Heart left ventricle (tissue), 16 donors: Measurements from ENCODE around the gene SMIM5. TPM values are rescaled to one million over a fixed set of nuclear protein-coding genes. Genes with fewer than 3 reads are reported as not detected.

ENCODE experiments used
- ATAC-seq, 4 donors: fragments of 200-7000 bp; cut with Tn5 transposase; one replicate each; pipeline ENCODE4 v1.9.1; 2020 to 2022; ENCODE audit warnings: moderate library complexity in 4 of 4, mild to moderate bottlenecking in 3 of 4, moderate number of reproducible peaks in 1 of 4
- DNase-seq, 5 donors: peaks; one replicate each; pipeline ENCODE4 v3.0.0-alpha.2; 2020
- H3K27ac ChIP-seq, 12 donors: fragments of 200-600 bp; sonication (generic) in 4 of 12; one replicate each; pipeline versions ENCODE4 v1.5.0 to v1.8.0; 2016 to 2022; ENCODE audit warnings: mild to moderate bottlenecking in 2 of 12
- H3K27me3 ChIP-seq, 9 donors: fragments of 200-600 bp; sonication (generic) in 2 of 9; one replicate each; pipeline versions ENCODE4 v1.5.1 to v1.8.0; 2016 to 2022; ENCODE audit warnings: mild to moderate bottlenecking in 3 of 9
- H3K36me3 ChIP-seq, 9 donors: fragments of 200-600 bp; sonication (generic) in 2 of 9; one replicate each; pipeline versions ENCODE4 v1.5.0 to v1.8.0; 2018 to 2022; ENCODE audit warnings: mild to moderate bottlenecking in 2 of 9
- H3K4me1 ChIP-seq, 12 donors: fragments of 200-600 bp; sonication (generic) in 4 of 12; one replicate each; pipeline versions ENCODE4 v1.5.0 to v1.8.0; 2016 to 2022; ENCODE audit warnings: mild to moderate bottlenecking in 3 of 12
- H3K4me3 ChIP-seq, 12 donors: fragments of 200-600 bp; sonication (generic) in 4 of 12; one replicate each; pipeline versions ENCODE4 v1.5.0 to v1.8.0; 2017 to 2022; ENCODE audit warnings: mild to moderate bottlenecking in 9 of 12, moderate library complexity in 4 of 12
- H3K9me3 ChIP-seq, 12 donors: fragments of 200-600 bp; sonication (generic) in 4 of 12; one replicate each; pipeline versions ENCODE4 v1.5.0 to v1.8.0; 2016 to 2022; ENCODE audit warnings: mild to moderate bottlenecking in 1 of 12
- POLR2A ChIP-seq, 2 donors: fragments of 450-650 bp; IDR thresholded peaks; one replicate each; pipeline ENCODE4 v1.6.1; 2017; ENCODE audit warnings: antibody characterized with exemption in 2 of 2, mild to moderate bottlenecking in 2 of 2, moderate library complexity in 2 of 2
- WGBS, 4 donors: extraction: QIAGEN DNeasy Blood & Tissue Kit in 2 of 4; methylation state at CpG; one replicate each; pipeline versions ENCODE4 v1.1.5 to v1.1.7; 2013 to 2018; 5-methylcytosine and 5-hydroxymethylcytosine counted together
- intact Hi-C, 10 donors: fragments of 100-400 bp; cut with DNase I; formaldehyde crosslinking; loops; one replicate each; pipeline versions ENCODE4 v1.11.1 to v1.14.2; 2022
- polyA plus RNA-seq, 2 donors: library from polyadenylated mRNA; stranded (reverse); fragments of 200-250 nt; gene quantifications; one replicate each; pipeline ENCODE4 v1.2.3, GENCODE V29; 2013
- total RNA-seq, 9 donors: library from RNA; depleted of rRNA in 2 of 9; stranded (reverse); fragments of >200 nt in 2 of 9; fragmentation: NEBNext Ultra II Directional in 3 of 9; extraction: Animal tissue kit (Norgen Biotek cat#: 25700) in 3 of 9; gene quantifications; one replicate each; pipeline versions ENCODE4 v1.1.0 to v1.2.4, GENCODE V29; 2016 to 2023
- TF ChIP-seq, protein P1 (sequence below), 12 donors: fragments of 200-600 bp; sonication (generic) in 4 of 12; IDR thresholded peaks; one replicate each; pipeline versions ENCODE4 v1.5.0 to v1.8.0; 2018 to 2022; ENCODE audit warnings: antibody characterized with exemption in 12 of 12, mild to moderate bottlenecking in 5 of 12
- donor health status: ischemic (EF 13 %, LVEDD 7.1; RV severe dilation, severe dysfunction).
- donor health status: healthy with polysubstance abuse.
- donor health status: DM: no; HTN: yes; CAD: no.
- donor health status: DM: no; HTN: no; CAD: no.
- donor health status: ischemic (EF 25% LVEDD 6.9; RV normal size, moderate dysfunction).
- donor health status: ischemic (EF 25% LVEDD 5.7; RV mildly dilated, moderate dysfunction).
- donor health status: healthy.
- donor health status: DM: yes; HTN: yes; CAD: no.
- donor health status: ischemic (EF 35%, LVEDD 5.7; RV mildly dilated, moderate dysfunction).
- donor health status: nonischemic (EF 11% LVEDD 7.7; RV severe dilation, severe dysfunction).
- donor health status: DM: yes; HTN: yes; CAD: no.
- donor health status: PGD.
- donor health status: ischemic (EF 29% LVEDD 5.4; RV normal size, mild dysfunction).
- donor health status: nonischemic (EF 23%, LVEDD 6.1; RV moderate dilation, normal function).

SMIM5 gene
- total and polyA plus RNA-seq, 11 donors = 1.8 to 18.2 (median 6.8) TPM

DNA sequence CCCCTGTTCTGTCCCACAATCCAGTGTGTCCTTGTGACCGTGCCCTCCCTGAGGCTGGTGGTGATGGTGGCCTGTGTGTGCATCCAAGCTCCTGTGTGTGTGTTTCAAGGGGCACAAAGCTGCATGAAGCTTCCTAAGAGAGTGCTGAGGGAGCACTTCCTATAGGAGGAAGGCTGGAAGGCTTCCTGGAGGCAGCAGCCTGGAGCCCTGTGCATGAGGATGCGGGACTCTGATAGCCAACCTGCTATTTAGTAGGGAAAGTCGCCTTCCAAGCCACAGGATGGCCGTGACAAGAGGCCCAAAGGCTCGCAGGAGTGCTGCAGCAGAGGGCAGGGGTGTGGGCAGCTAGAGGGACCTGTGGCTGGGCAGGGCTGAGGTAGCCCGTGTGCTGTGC, 37.3 kb upstream of the SMIM5 start:
- no peaks in the 10 kb centered on the region for H3K9me3 ChIP-seq
- no peaks in the 10 kb centered on the region for H3K4me1 ChIP-seq
- intact Hi-C loops = loop anchor here in 1 of 10 donors (10.0 kb wide), 1 partner anchor 171 kb away; no protein-coding TSS in a partner anchor
- H3K4me3 ChIP-seq = no peak overlapping the region
- WGBS, 4 donors = 85 to 91% (median 87%) methylated on average over 5 to 6 of the region's 6 CpGs
- H3K27me3 ChIP-seq = no peaks in the 10 kb centered on the region
- no peak overlapping the region for H3K27ac ChIP-seq
- TF ChIP-seq, protein P1, sequence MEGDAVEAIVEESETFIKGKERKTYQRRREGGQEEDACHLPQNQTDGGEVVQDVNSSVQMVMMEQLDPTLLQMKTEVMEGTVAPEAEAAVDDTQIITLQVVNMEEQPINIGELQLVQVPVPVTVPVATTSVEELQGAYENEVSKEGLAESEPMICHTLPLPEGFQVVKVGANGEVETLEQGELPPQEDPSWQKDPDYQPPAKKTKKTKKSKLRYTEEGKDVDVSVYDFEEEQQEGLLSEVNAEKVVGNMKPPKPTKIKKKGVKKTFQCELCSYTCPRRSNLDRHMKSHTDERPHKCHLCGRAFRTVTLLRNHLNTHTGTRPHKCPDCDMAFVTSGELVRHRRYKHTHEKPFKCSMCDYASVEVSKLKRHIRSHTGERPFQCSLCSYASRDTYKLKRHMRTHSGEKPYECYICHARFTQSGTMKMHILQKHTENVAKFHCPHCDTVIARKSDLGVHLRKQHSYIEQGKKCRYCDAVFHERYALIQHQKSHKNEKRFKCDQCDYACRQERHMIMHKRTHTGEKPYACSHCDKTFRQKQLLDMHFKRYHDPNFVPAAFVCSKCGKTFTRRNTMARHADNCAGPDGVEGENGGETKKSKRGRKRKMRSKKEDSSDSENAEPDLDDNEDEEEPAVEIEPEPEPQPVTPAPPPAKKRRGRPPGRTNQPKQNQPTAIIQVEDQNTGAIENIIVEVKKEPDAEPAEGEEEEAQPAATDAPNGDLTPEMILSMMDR (IDR thresholded peaks at IDR 0.05) = no peak
- no peak for TF ChIP-seq POLR2A (IDR thresholded peaks at IDR 0.05)
- no peak for DNase-seq
- no peaks in the 10 kb centered on the region for H3K36me3 ChIP-seq
- ATAC-seq = no peak

DNA sequence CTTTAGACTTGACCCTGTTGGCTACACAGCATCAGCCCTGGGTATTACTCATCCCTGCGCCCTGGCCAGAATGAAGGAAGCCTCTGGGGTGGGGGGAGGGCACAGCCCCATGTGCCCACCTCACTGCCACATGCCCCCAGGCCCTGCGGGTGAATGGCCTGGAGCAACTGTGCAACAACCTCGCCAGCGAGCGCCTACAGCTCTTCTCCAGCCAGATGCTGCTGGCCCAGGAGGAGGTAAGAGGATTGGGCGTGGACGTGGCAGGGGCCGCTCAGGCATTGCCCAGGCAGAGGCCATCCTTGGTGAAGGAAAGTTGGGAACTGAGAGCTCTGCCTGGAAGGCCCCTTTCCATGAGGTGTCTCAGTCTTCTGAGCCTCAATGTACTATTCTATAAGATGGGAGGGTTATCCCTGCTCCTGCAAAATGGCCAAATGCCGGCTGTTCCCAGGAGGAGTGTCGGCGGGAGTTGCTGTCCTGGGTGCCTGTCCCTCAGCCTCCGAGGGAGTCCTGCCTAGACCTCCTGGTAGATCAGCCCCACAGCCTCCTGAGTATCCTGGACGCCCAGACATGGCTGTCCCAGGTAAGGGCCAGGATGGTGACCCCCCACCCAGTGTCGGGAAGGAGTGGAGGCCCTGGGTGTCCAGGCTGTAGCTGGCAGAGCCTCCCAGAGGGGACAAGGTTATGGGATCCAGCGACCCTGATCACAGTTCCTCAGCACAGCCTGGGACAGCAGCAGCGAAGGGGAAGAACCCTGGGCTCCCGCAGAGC, 36.7 kb upstream of the SMIM5 start:
- intact Hi-C loops = loop anchor here in 1 of 10 donors (10.0 kb wide), 1 partner anchor 172 kb away; no protein-coding TSS in a partner anchor
- H3K36me3 ChIP-seq = peaks cover 0 to 1% (median 0%) of the 10 kb centered on the region in 9 donors
- ATAC-seq = no peak

GRCh38 chr17:75601057-75601987, 31.9 kb upstream of the SMIM5 start:
- intact Hi-C loops = no loop called here
- no peak overlapping the region for H3K27ac ChIP-seq
- no peaks in the 10 kb centered on the region for H3K27me3 ChIP-seq
- peaks cover 0 to 6% (median 0%) of the 10 kb centered on the region in 12 donors for H3K4me1 ChIP-seq
- DNase-seq (peak in 3 of 5 donors; percentile 8 to 77 (median 29)), ATAC-seq (peak; percentile 34 to 56 (median 52))
- TF ChIP-seq, protein P1 (IDR thresholded peaks at IDR 0.05) = peak; percentile 45 to 67 (median 60)
- no peak for TF ChIP-seq POLR2A (IDR thresholded peaks at IDR 0.05)
- H3K36me3 ChIP-seq = peaks cover 0 to 7% (median 0%) of the 10 kb centered on the region in 9 donors
- no peaks in the 10 kb centered on the region for H3K9me3 ChIP-seq
- 73 to 81% (median 77%) methylated on average over 26 to 28 of the region's 28 CpGs for WGBS, 4 donors
- no peak overlapping the region for H3K4me3 ChIP-seq

More for the DNA sequence above, 36.7 kb upstream of the SMIM5 start:
- H3K9me3 ChIP-seq = no peaks in the 10 kb centered on the region
- TF ChIP-seq, protein P1 (IDR thresholded peaks at IDR 0.05) = no peak
- TF ChIP-seq POLR2A (IDR thresholded peaks at IDR 0.05) = no peak
- WGBS, 4 donors = 83 to 92% (median 90%) methylated on average over 10 to 17 of the region's 17 CpGs
- no peaks in the 10 kb centered on the region for H3K27me3 ChIP-seq
- no peak overlapping the region for H3K4me3 ChIP-seq
- no peak for DNase-seq
- no peak overlapping the region for H3K27ac ChIP-seq
- H3K4me1 ChIP-seq = no peaks in the 10 kb centered on the region
